Aorta (tissue), 5 donors: ENCODE results near the gene PLA2R1. TPM values are rescaled to one million over a fixed set of nuclear protein-coding genes. Genes with fewer than 3 reads are reported as not detected.

Experiments used
- ATAC-seq: fragments of 200-7000 bp; cut with Tn5 transposase; one replicate; pipeline ENCODE4 v1.9.1; 2022; ENCODE audit warnings: moderate library complexity; ENCODE audit not compliant: low FRiP score
- DNase-seq, 2 donors: peaks; one replicate each; pipeline ENCODE4 v3.0.0-alpha.2; 2020
- H3K27ac ChIP-seq, 2 donors: one replicate each; pipeline ENCODE4 v1.5.1; 2013; ENCODE audit warnings: low read length in 2 of 2, mild to moderate bottlenecking in 2 of 2, moderate library complexity in 2 of 2, control low read depth in 1 of 2, inconsistent platforms in 1 of 2, low read depth in 1 of 2
- H3K27me3 ChIP-seq, 2 donors: one replicate each; pipeline ENCODE4 v1.6.1; 2013; ENCODE audit warnings: control low read depth in 1 of 2, low read length in 1 of 2, mild to moderate bottlenecking in 1 of 2, moderate library complexity in 1 of 2; ENCODE audit not compliant: insufficient read depth in 2 of 2, control insufficient read depth in 1 of 2
- H3K36me3 ChIP-seq, 2 donors: one replicate each; pipeline ENCODE4 v1.6.1; 2013; ENCODE audit warnings: control low read depth in 1 of 2, low read length in 1 of 2, mild to moderate bottlenecking in 1 of 2; ENCODE audit not compliant: insufficient read depth in 2 of 2, control insufficient read depth in 1 of 2
- H3K4me1 ChIP-seq, 2 donors: one replicate each; pipeline ENCODE4 v1.6.1; 2013; ENCODE audit warnings: low read length in 2 of 2, control low read depth in 1 of 2, mild to moderate bottlenecking in 1 of 2, moderate library complexity in 1 of 2; ENCODE audit not compliant: insufficient read depth in 2 of 2, control insufficient read depth in 1 of 2
- H3K4me3 ChIP-seq, 2 donors: one replicate each; pipeline ENCODE4 v1.5.1; 2013; ENCODE audit warnings: low read length in 2 of 2, control low read depth in 1 of 2, mild to moderate bottlenecking in 1 of 2
- H3K9me3 ChIP-seq: one replicate; pipeline ENCODE4 v1.6.1; 2013; ENCODE audit warnings: mild to moderate bottlenecking, low read length; ENCODE audit not compliant: control insufficient read depth
- WGBS, 2 donors: extraction: QIAGEN DNeasy Blood & Tissue Kit; methylation state at CpG; one replicate each; pipeline ENCODE4 v1.1.7; 2013; 5-methylcytosine and 5-hydroxymethylcytosine counted together
- intact Hi-C, 2 donors: fragments of 100-400 bp; cut with DNase I; formaldehyde crosslinking; loops; one replicate each; pipeline versions ENCODE4 v1.14.2 to v1.15.0; 2022
- long read RNA-seq, 2 donors: library from polyadenylated mRNA; unstranded; transcript quantifications; one replicate each; pipeline ENCODE4 v2.0.0, GENCODE V29; 2020 to 2021
- polyA plus RNA-seq, 2 donors: library from polyadenylated mRNA; stranded (reverse); fragments of 200-250 nt; gene quantifications; one replicate each; pipeline ENCODE4 v1.2.3, GENCODE V29; 2013
- total RNA-seq, 2 donors: library from RNA; stranded (reverse); fragmentation: NEBNext Ultra II Directional; extraction: Animal tissue kit (Norgen Biotek cat#: 25700); gene quantifications; one replicate each; pipeline ENCODE4 v1.2.1, GENCODE V29; 2021
- donor health status: healthy with polysubstance abuse.
- donor health status: Bipolar disorder and iron deficiency.
- donor health status: DM: no; HTN: no; CAD: no.
- donor health status: DM: no; HTN: no; CAD: no.
- donor health status: DM: yes; HTN: yes; CAD: no.

PLA2R1 gene
- 10 to 100 TPM; 28.8 to 34.9 TPM for total RNA-seq
- 10 to 100 TPM in 1 of 2 donors, 1 to 10 TPM in 1; 7.9 to 31.3 TPM for polyA plus RNA-seq
- long read RNA-seq, donor 1, partial matches to known transcripts: 10 of 16 reads
- long read RNA-seq, donor 1, other reads (novel, unspliced or antisense): 6 of 16 reads
- long read RNA-seq, donor 2, partial matches to known transcripts: 5 of 18 reads
- long read RNA-seq, donor 2, other reads (novel, unspliced or antisense): 13 of 18 reads

DNA sequence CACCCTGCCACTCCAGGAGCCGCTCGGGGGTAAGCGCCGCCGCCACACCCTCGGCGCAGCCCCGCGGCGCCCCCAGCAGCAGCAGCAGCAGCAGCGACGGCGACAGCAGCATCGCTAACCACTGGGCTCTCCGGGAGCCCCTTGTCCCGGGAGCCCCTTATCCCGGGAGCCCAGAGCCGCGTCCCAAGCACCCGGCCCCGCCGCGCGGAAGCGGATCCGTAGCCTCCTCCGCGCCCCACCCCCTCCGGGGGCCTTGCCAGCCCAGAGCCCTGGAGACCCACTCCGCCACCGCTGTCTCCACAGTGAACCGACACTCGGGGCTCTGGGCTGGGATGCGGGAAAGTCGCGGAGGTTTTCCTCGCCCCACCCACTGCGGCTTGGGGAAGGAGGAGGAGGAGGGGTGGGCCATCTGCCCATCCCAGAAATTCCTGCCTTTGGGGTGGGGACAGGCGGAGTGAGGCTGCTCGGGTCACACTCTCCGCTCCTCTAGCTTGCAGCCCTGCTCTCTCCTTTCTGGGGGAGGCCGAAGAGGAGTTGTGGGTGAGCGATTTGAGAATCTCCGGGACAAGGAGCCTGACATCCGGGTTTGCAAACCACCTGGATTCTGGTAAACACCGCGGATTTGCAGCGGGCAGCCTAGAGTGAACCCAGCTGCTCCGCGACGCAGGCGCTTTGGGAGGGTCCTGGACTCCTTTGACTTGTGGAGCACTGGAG is at the start of gene PLA2R1:
Gene PLA2R1 (minus strand): TSS at position 324 of the 714 bp plus-strand sequence. CDS start 212 bp downstream, at position 112.
- H3K36me3 ChIP-seq: no peaks in the 10 kb centered on the region
- H3K27ac ChIP-seq: peak within 1 kb of the TSS in 1 of 2 donors; percentile 9
- intact Hi-C loops: no loop called here
- H3K4me3 ChIP-seq: peak within 1 kb of the TSS; percentile 87 to 95
- peak; percentile 77 to 86 for DNase-seq
- ATAC-seq: peak; percentile 82
- peaks cover 0 to 2% of the 10 kb centered on the region in 2 donors for H3K4me1 ChIP-seq
- WGBS, 2 donors: 0 to 1% methylated on average over 48 to 52 of the region's 52 CpGs
- H3K9me3 ChIP-seq: no peaks in the 10 kb centered on the region
- no peaks in the 10 kb centered on the region for H3K27me3 ChIP-seq

DNA sequence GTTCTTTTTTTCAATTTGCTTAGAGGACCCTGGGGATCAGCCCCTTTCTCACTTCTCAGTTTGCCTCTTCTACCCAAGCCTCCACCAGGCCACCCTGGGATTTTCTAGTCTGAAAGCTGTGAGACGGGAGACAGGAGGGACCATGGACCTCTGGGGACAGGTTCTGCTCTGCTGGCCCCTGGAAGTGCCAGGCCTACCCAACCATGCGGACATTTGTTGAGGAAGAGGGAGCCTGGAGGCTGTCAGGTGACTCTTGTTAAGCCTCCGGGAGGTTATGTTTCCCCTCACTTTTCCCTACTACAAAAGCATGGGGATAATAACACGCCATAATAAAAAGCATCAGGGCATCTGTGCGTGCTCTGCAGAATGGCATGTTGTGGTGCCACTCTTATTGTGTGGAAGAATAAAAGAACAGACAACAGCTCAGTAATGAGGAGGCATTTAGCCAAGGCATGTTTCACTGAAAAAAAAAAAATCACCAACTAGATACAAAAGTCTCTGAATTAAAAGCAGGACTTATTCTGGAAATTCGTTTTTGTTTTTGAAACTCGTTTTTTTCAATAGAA is 48.3 kb upstream of the PLA2R1 start:
- Histone ChIP-seq H3K4me3 (no peak overlapping the region), H3K36me3 (no peaks in the 10 kb centered on the region), H3K27ac (no peak overlapping the region), H3K4me1 (no peaks in the 10 kb centered on the region), H3K9me3 (no peaks in the 10 kb centered on the region), H3K27me3 (no peaks in the 10 kb centered on the region)
- DNase-seq: no peak
- no peak for ATAC-seq
- WGBS, 2 donors: 91 to 93% methylated on average over 7 of the region's 7 CpGs
- intact Hi-C loops: loop anchor here (2.0 kb wide), 2 partner anchors 882 to 884 kb away; no protein-coding TSS in a partner anchor

DNA sequence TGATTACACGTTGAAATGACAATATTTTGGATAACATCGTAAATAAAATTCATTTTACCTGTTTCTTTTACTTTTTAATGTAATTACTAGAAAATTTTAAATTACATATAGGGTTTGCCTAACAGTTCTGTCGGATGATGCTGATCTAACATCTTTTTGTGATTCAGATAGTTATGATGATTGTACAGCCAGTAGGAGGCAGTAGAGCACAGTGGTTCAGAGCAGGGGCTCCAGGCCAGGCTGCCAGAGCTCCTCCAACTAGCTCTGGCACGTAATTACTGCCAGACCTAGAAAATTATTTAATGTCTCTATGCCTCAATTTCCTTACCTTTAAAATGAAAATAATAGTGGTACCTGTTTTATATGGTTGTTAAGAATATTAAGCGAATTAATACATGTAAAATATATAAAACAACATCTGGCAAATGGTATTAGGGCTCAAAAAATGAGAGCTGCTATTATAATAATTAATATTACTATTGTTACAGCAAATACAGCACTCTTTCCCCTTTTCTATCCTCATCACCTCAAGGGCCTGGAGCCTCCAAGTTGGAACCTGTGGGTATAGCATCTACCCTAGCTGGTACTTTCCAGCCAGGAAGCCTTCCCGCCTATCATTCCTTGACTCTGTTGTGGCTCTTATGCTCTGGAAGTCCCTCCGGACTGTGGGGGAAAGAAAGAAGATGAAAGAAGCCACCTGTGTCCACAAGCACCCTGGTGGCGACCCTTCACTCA is 47.7 kb upstream of the PLA2R1 start:
- peak; percentile 91 for ATAC-seq
- H3K4me3 ChIP-seq: no peak overlapping the region
- no peak overlapping the region for H3K27ac ChIP-seq
- intact Hi-C loops: loop anchor here (2.0 to 10.0 kb wide), 3 partner anchors 883 to 955 kb away; no protein-coding TSS in a partner anchor
- no peaks in the 10 kb centered on the region for H3K4me1 ChIP-seq
- peak; percentile 69 to 82 for DNase-seq
- no peaks in the 10 kb centered on the region for H3K36me3 ChIP-seq
- H3K27me3 ChIP-seq: no peaks in the 10 kb centered on the region
- no peaks in the 10 kb centered on the region for H3K9me3 ChIP-seq
- 39 to 44% methylated on average over 8 of the region's 8 CpGs for WGBS, 2 donors

DNA sequence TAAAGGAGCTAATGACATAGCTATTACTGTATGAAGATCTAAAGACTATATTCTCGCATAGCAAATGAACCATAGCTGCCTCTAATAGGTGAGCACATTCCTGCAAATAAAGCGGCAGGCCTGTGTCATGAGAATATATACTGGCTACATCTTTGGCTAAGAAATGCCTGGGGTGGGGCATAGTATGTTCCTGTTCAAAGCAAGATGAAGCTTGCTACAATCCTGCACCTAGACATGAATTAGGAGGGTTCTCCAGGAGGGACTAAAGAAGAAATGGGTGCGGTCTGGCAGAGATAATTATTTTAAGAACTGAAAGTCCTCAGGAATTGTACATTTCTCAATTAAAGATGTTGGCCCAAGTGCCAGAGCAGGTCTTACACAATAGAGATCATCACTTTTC is 46.8 kb upstream of the PLA2R1 start:
- 94% methylated on average over 3 of the region's 3 CpGs for WGBS, 2 donors
- no peak overlapping the region for H3K27ac ChIP-seq
- intact Hi-C loops: loop anchor here in 1 of 2 donors (10.0 kb wide), 1 partner anchor 956 kb away; no protein-coding TSS in a partner anchor
- no peaks in the 10 kb centered on the region for H3K9me3 ChIP-seq
- H3K4me3 ChIP-seq: no peak overlapping the region
- DNase-seq (no peak), ATAC-seq (no peak)
- no peaks in the 10 kb centered on the region for H3K27me3 ChIP-seq
- H3K4me1 ChIP-seq: no peaks in the 10 kb centered on the region
- H3K36me3 ChIP-seq: no peaks in the 10 kb centered on the region

DNA sequence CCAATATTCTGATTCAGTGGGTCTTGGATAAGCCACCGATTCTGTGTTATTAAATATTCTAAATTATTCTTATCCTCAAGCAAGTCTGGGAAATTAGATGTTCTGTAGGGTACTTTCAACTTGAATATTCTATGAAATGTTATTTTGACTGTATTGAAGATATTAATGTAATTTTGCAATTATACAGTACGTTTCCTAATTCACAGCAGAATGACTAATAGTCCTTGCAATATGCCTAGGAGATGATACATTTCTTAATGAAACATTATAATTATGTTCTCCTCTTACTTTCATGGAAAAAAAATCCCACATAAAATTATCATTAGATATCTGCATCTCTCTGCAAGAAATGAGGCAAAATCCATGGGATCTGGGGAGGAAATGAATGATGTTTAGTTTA is 46.2 kb upstream of the PLA2R1 start:
- ATAC-seq: no peak
- no peaks in the 10 kb centered on the region for H3K9me3 ChIP-seq

DNA sequence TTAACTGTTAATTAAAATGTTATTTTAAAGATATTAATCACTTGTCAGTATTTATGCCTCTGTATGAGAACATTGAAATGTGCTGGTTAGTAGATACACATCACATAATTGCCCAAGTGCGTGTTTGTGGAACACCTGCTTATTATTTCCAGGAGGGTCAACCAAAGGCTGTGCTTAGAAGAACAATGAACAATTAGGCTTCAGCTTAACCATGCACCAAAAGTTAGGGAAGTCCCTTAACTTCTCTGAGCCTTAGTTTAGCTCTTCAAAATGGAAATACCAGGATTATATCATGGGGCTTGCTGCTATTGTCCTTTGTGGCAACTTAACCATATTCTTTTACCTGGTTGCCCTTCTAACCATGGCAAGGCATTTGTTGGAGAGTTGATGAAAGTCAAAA is 43.0 kb upstream of the PLA2R1 start:
- no peaks in the 10 kb centered on the region for H3K36me3 ChIP-seq
- intact Hi-C loops: loop anchor here in 1 of 2 donors (10.0 kb wide), 1 partner anchor 959 kb away; no protein-coding TSS in a partner anchor
- WGBS, 2 donors: 95 to 100% methylated on average over 1 of the region's 1 CpG
- ATAC-seq (no peak), DNase-seq (no peak)
- no peaks in the 10 kb centered on the region for H3K9me3 ChIP-seq
- no peak overlapping the region for H3K27ac ChIP-seq
- H3K27me3 ChIP-seq: no peaks in the 10 kb centered on the region
- H3K4me3 ChIP-seq: no peak overlapping the region
- no peaks in the 10 kb centered on the region for H3K4me1 ChIP-seq

More for the DNA sequence above, 46.2 kb upstream of the PLA2R1 start:
- no peak for DNase-seq
- Histone ChIP-seq H3K27me3 (no peaks in the 10 kb centered on the region), H3K27ac (no peak overlapping the region), H3K4me1 (no peaks in the 10 kb centered on the region), H3K36me3 (no peaks in the 10 kb centered on the region), H3K4me3 (no peak overlapping the region)
- WGBS, 2 donors: 64 to 78% methylated on average over 2 of the region's 2 CpGs
- intact Hi-C loops: loop anchor here in 1 of 2 donors (10.0 kb wide), 1 partner anchor 956 kb away; no protein-coding TSS in a partner anchor

DNA sequence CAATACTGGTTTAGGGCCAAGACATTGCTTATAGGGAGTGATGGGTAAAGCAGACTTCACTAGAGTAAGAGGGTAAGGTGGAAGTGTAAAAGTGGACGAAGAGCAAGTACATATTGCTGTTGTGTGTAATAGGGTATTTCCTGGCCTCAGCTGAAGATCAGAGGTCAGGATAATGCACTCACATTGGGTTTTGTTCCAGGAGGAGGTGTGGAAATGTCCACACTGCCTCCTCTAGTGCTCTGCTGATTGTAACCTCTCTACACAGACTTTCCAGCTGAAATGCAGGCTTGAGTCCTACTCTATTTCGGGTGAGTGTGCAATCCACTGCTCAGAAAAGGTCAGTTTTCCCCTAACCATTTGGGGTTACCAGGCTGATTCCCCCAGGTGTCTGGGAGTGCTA is 41.7 kb upstream of the PLA2R1 start:
- ATAC-seq (no peak), DNase-seq (no peak)
- Histone ChIP-seq H3K4me3 (no peak overlapping the region), H3K27ac (no peak overlapping the region), H3K36me3 (no peaks in the 10 kb centered on the region), H3K9me3 (no peaks in the 10 kb centered on the region), H3K4me1 (no peaks in the 10 kb centered on the region), H3K27me3 (no peaks in the 10 kb centered on the region)
- intact Hi-C loops: loop anchor here in 1 of 2 donors (10.0 kb wide), 1 partner anchor 961 kb away; no protein-coding TSS in a partner anchor
- WGBS, 2 donors: 70% methylated on average over 2 of the region's 2 CpGs

DNA sequence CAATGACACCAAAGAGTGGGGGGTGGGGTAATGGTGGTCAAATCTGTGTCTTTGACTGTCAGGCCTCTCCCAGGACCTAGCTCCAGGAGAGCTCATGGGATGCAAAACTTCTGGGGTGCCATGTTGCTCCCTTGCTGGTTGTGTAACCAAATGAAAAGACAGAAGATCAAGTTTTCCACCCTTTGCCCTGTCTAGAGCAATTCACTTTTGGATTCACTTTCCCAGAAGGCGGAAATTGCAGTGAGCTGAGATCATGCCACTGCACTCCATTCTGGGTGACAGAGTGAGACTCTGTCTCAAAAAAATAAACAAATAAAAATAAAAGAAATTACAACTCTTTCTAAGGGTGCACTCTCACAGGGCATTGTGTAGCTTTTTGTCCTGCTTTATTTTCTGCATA is 34.9 kb upstream of the PLA2R1 start:
- Histone ChIP-seq H3K4me3 (no peak overlapping the region), H3K4me1 (no peaks in the 10 kb centered on the region), H3K9me3 (peaks cover 5% of the 10 kb centered on the region), H3K36me3 (no peaks in the 10 kb centered on the region), H3K27me3 (no peaks in the 10 kb centered on the region), H3K27ac (no peak overlapping the region)
- no peak for ATAC-seq
- DNase-seq: no peak
- WGBS, 2 donors: 93 to 95% methylated on average over 1 of the region's 1 CpG
- intact Hi-C loops: no loop called here
